NOMO-1 (cell line): ENCODE measurements around the gene TP53INP2.
"Not testable (repeated sequence)": the region's sequence is repeated elsewhere in the genome, so short reads cannot be mapped to it uniquely, and the experiment has no call there.

Experiments used
- DNase-seq, 2 experiments: peaks; one replicate each; lab custom pipeline; 2025; ENCODE audit not compliant: unreplicated experiment in 2 of 2; lab: John Stamatoyannopoulos, UW

TP53INP2 gene

GRCh38 chr20:34705397-34706301 lies 1.5 kb downstream of the TP53INP2 start:
- peak; percentile 35 to 46 for DNase-seq

GRCh38 chr20:34706302-34706875 lies 2.2 kb downstream of the TP53INP2 start:
- no peak for DNase-seq

GRCh38 chr20:34706912-34707784 lies 3.0 kb downstream of the TP53INP2 start:
- no peak for DNase-seq

GRCh38 chr20:34708621-34709043 lies 4.5 kb downstream of the TP53INP2 start:
- DNase-seq = peak; percentile 6 to 26

- DNase-seq = peak in 1 of 2 experiments; percentile 49
Measured at GRCh38 chr20:34709044-34709830, 5.1 kb downstream of the TP53INP2 start.

GRCh38 chr20:34709831-34710567 lies 5.9 kb downstream of the TP53INP2 start:
- DNase-seq = peak; percentile 31 to 49

GRCh38 chr20:34710568-34710839 lies 6.4 kb downstream of the TP53INP2 start:
- DNase-seq = no peak

GRCh38 chr20:34710861-34711574 lies 6.9 kb downstream of the TP53INP2 start:
- no peak for DNase-seq

GRCh38 chr20:34711813-34712430 lies 7.8 kb downstream of the TP53INP2 start:
- no peak for DNase-seq

- no peak for DNase-seq
Measured at GRCh38 chr20:34712525-34713192, 8.5 kb downstream of the TP53INP2 start.

GRCh38 chr20:34713194-34713943 lies 9.2 kb downstream of the TP53INP2 start:
- no peak for DNase-seq

- DNase-seq = not testable (repeated sequence)
Measured at GRCh38 chr20:34713944-34714515, 9.9 kb downstream of the TP53INP2 start.

GRCh38 chr20:34715384-34715783 lies 11.2 kb downstream of the TP53INP2 start:
- DNase-seq = no peak

GRCh38 chr20:34716921-34717229 lies 12.7 kb downstream of the TP53INP2 start:
- DNase-seq = no peak

- DNase-seq = no peak
Measured at GRCh38 chr20:34717230-34718095, 13.3 kb downstream of the TP53INP2 start.

GRCh38 chr20:34719242-34720017 lies 15.3 kb downstream of the TP53INP2 start:
- DNase-seq = not testable (repeated sequence)
